ENCODE results near the gene PZP.
"Not testable (repeated sequence)": the region's sequence is repeated elsewhere in the genome, so short reads cannot be mapped to it uniquely, and the experiment has no call there.

The PZP gene

GRCh38 chr12:9204380-9204779 lies 3.8 kb downstream of the PZP start:
- no peak for DNase-seq (ENCODE audit: low read depth, low spot score)
- in situ Hi-C loops (cut with HindIII; ENCODE audit: low sequenced_read_pairs), result no loop called here
- no peak for TF ChIP-seq CTCF (IDR thresholded peaks at IDR 0.05; ENCODE audit: low read depth, low read length)
- no peak overlapping the region for H3K4me3 ChIP-seq (ENCODE audit: low read depth, low read length)

GRCh38 chr12:9198012-9198411 lies 10.2 kb downstream of the PZP start:
- no peak overlapping the region for H3K4me3 ChIP-seq (ENCODE audit: low read depth, low read length)
- in situ Hi-C loops (cut with HindIII; ENCODE audit: low sequenced_read_pairs), result no loop called here
- TF ChIP-seq CTCF (IDR thresholded peaks at IDR 0.05; ENCODE audit: low read depth, low read length), result no peak
- no peak for DNase-seq (ENCODE audit: low read depth, low spot score)

- no peak for TF ChIP-seq CTCF (IDR thresholded peaks at IDR 0.05; ENCODE audit: low read depth, low read length)
- H3K4me3 ChIP-seq (ENCODE audit: low read depth, low read length), result no peak overlapping the region
- in situ Hi-C loops (cut with HindIII; ENCODE audit: low sequenced_read_pairs), result no loop called here
- DNase-seq (ENCODE audit: low read depth, low spot score), result no peak
These were observed 23.9 kb downstream of the PZP start for GRCh38 chr12:9184276-9184675.

GRCh38 chr12:9180810-9181209 lies 27.4 kb downstream of the PZP start:
- DNase-seq (ENCODE audit: low read depth, low spot score), result no peak
- in situ Hi-C loops (cut with HindIII; ENCODE audit: low sequenced_read_pairs), result no loop called here
- no peak for TF ChIP-seq CTCF (IDR thresholded peaks at IDR 0.05; ENCODE audit: low read depth, low read length)
- H3K4me3 ChIP-seq (ENCODE audit: low read depth, low read length), result no peak overlapping the region

- H3K4me3 ChIP-seq (ENCODE audit: low read depth, low read length), result no peak overlapping the region
- in situ Hi-C loops (cut with HindIII; ENCODE audit: low sequenced_read_pairs), result no loop called here
- no peak for DNase-seq (ENCODE audit: low read depth, low spot score)
- TF ChIP-seq CTCF (IDR thresholded peaks at IDR 0.05; ENCODE audit: low read depth, low read length), result no peak
These were observed 28.4 kb downstream of the PZP start for GRCh38 chr12:9179781-9180180.

- no peak for TF ChIP-seq CTCF (IDR thresholded peaks at IDR 0.05; ENCODE audit: low read depth, low read length)
- no peak overlapping the region for H3K4me3 ChIP-seq (ENCODE audit: low read depth, low read length)
- DNase-seq (ENCODE audit: low read depth, low spot score), result no peak
- in situ Hi-C loops (cut with HindIII; ENCODE audit: low sequenced_read_pairs), result no loop called here
These were observed 38.1 kb downstream of the PZP start for GRCh38 chr12:9169979-9170634.

- in situ Hi-C loops (cut with HindIII; ENCODE audit: low sequenced_read_pairs); DNase-seq (ENCODE audit: low read depth, low spot score); H3K4me3 ChIP-seq (ENCODE audit: low read depth, low read length): not testable (repeated sequence)
These were observed 40.9 kb downstream of the PZP start for GRCh38 chr12:9167345-9167744.

Data from astrocyte of the spinal cord (primary cell).